ENCODE data around the gene CDKAL1.

- TF ChIP-seq CTCF (IDR thresholded peaks at IDR 0.05) (no peak), POLR2AphosphoS5 (IDR thresholded peaks at IDR 0.05) (no peak), POLR2A (IDR thresholded peaks at IDR 0.05) (no peak)
Measured at GRCh38 chr6:21144928-21145327, 610.7 kb downstream of the CDKAL1 start.

All from prostate gland (tissue), 2 donors.